ENCODE measurements around the gene DRAXIN.

Gene DRAXIN

DNA sequence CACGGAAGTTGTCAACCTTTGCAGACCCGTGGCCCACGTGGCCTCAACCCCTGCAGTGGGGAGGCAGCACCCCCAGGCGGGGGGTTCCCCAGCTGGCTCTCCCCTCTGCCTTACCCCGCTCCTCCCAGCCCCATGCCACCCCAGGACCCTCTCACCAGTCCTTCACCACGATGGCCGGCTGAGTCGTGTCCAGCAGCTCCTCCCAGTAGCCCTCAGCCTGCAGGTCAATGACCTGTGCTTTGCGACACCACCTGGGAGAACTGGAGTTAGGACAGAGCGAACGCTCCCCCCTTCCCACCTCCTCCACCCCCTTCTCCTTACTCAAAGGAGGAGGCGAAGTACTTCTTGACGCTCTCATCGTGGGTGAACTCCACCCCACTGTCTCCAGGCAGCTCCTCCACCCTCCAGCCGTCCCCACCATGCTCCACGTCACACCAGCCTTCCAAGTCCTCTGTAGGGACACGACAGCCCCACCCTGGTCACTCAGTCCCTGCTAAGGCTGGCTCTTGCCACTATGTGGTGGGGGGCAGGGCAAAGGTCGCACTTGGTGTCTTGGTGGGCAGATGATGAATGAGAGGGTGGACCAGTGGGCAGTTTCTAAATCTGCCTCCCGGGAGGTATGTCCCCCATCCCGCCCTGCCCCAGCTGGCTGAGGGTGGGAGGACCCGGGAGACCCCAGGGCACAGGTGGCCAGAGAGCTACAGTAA, 41.7 kb upstream of the DRAXIN start:
- Histone ChIP-seq H3K4me1 (ENCODE audit: control insufficient read depth in 1 of 2, insufficient read depth in 2 of 2, low read length in 2 of 2) (peaks cover 0 to 29% of the 10 kb centered on the region in 2 donors), H3K27ac (ENCODE audit: low read length) (no peak overlapping the region), H3K4me3 (ENCODE audit: low read depth in 1 of 2, low read length in 2 of 2) (peak overlapping the region in 1 of 2 donors; percentile 47), H3K27me3 (ENCODE audit: low read depth, low read length) (peaks cover 6% of the 10 kb centered on the region), H3K36me3 (ENCODE audit: control insufficient read depth in 1 of 2, insufficient read depth in 2 of 2, low read length in 2 of 2) (no peaks in the 10 kb centered on the region), H3K9me3 (ENCODE audit: control insufficient read depth in 1 of 2, low read length in 2 of 2) (no peaks in the 10 kb centered on the region)

DNA sequence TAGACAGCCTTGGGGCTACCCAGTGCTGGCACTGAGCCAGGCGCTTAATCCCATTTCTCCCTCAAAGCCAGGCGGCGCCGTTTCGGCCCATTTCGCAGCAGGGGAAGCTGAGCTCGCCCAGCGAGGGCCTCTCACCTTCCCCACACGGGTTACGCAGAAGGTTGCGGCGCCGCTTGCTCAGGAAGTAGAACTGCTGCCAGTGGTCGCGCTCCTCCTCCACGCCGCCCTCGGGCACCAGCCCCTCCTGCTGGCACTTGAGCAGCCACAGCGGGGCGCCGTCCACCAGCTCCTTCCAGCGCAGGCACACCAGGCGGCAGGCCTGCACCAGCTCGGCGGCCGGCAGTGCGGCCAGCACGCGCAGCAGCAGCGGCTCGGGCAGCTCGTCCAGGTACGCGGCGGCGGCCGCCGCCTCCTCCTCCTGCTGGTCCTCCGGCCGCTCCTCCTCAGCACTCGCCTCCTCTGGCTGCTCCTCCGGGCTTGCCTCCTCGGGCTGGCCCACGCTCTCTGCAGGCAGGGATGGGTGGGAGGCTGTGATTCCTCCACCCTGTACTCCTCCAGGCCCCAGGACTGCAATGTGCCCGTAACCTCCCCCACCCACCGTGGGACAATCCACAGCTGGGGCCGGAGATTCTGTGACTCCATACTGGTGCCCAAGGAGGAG, 41.0 kb upstream of the DRAXIN start:
- Histone ChIP-seq H3K4me3 (ENCODE audit: low read depth in 1 of 2, low read length in 2 of 2) (peak overlapping the region in 1 of 2 donors; percentile 47), H3K27ac (ENCODE audit: low read length) (no peak overlapping the region), H3K27me3 (ENCODE audit: low read depth, low read length) (peaks cover 6% of the 10 kb centered on the region)

DNA sequence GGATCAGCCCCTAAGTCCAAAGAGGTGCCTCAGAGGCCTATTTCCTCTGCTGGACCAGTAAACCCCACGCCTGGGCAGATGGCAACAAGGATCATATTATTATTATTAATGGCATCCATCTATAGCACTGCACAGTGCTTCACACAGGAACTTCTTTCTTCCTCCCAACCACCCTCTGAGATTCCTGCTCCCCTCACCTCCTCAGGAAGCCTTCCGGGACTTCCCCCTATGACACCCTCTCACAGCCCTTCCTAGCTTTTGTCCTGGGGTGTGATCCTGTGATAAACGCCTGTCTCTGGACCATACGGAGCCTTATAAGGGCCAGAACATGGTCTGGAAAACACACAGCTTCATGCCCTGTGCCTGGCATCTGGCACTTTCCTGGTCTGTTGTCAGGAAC, 40.5 kb upstream of the DRAXIN start:
- Histone ChIP-seq H3K27me3 (ENCODE audit: low read depth, low read length) (peaks cover 6% of the 10 kb centered on the region), H3K9me3 (ENCODE audit: control insufficient read depth in 1 of 2, low read length in 2 of 2) (no peaks in the 10 kb centered on the region), H3K27ac (ENCODE audit: low read length) (no peak overlapping the region), H3K36me3 (ENCODE audit: control insufficient read depth in 1 of 2, insufficient read depth in 2 of 2, low read length in 2 of 2) (no peaks in the 10 kb centered on the region), H3K4me1 (ENCODE audit: control insufficient read depth in 1 of 2, insufficient read depth in 2 of 2, low read length in 2 of 2) (peaks cover 4 to 40% of the 10 kb centered on the region in 2 donors), H3K4me3 (ENCODE audit: low read depth in 1 of 2, low read length in 2 of 2) (no peak overlapping the region)

More for the DNA sequence above, 41.0 kb upstream of the DRAXIN start:
- Histone ChIP-seq H3K4me1 (ENCODE audit: control insufficient read depth in 1 of 2, insufficient read depth in 2 of 2, low read length in 2 of 2) (peaks cover 3 to 34% of the 10 kb centered on the region in 2 donors), H3K9me3 (ENCODE audit: control insufficient read depth in 1 of 2, low read length in 2 of 2) (no peaks in the 10 kb centered on the region), H3K36me3 (ENCODE audit: control insufficient read depth in 1 of 2, insufficient read depth in 2 of 2, low read length in 2 of 2) (no peaks in the 10 kb centered on the region)

DNA sequence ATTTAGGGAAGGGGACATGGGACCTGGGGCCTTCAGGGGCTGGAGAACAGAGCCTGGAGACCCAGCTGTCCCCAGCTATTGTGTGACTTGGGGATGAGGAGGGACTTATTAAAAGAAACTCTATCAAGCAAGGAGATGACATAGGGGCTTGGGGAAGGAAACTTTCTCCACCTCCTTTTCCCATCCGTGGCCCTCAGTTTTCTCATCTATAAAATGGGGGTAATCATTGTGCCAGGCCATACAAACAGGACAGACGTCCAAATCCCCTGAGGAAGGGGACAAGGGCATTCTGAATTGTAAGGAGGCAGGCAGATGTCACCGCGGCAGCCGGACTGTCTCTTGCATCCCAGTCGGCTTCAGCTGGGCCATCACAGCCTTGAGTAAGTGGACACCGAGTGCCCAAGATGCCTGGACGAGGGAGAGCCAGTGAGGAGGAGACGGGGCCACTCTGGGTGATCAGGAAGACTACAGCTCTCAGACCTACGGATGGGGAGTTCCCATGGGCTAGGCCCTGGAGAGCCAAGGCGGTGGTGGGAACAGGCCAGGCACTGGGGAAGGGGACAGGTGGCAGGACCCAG, 39.2 kb upstream of the DRAXIN start:
- H3K9me3 ChIP-seq (ENCODE audit: control insufficient read depth in 1 of 2, low read length in 2 of 2), result no peaks in the 10 kb centered on the region
- H3K4me1 ChIP-seq (ENCODE audit: control insufficient read depth in 1 of 2, insufficient read depth in 2 of 2, low read length in 2 of 2), result peaks cover 4 to 39% of the 10 kb centered on the region in 2 donors

DNA sequence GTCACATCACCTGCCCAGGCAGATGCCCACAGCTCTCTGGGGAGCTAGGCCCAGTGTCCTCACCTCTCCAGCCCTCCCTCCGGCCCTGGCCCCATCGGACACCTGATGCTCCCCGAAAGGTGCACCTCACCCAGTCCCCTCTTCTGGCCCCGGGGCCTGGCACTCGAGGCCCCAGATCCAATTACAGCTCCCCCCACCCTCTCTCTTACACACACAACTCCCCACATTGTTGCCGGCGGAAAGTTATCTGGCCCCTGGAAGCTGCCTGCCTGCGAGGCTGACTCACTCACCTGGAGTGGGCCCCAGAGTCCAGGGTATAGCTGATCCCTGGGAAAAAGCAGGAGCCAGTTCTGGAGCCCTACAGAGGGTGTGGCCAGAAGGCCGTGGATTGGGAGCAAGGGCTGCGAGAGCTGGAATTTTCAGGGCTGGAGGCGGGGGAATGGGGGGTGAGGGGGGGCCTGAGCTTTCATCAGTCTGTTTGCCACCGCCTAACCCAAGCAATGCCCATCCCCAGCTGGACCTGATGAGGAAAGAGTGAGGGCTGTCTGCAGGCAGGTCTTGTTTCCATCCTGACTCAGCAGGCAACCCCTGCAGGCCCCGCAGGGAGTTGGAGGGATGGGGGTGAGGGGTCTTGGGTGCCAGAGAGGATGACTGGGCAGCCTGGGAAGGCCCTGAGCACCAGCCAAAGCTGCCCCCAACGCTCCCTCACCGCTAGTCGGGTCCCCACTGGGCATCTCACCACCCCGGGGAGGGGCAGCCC, 38.2 kb upstream of the DRAXIN start:
- Histone ChIP-seq H3K9me3 (ENCODE audit: control insufficient read depth in 1 of 2, low read length in 2 of 2) (no peaks in the 10 kb centered on the region), H3K27ac (ENCODE audit: low read length) (no peak overlapping the region), H3K36me3 (ENCODE audit: control insufficient read depth in 1 of 2, insufficient read depth in 2 of 2, low read length in 2 of 2) (peaks cover 0 to 3% of the 10 kb centered on the region in 2 donors), H3K4me1 (ENCODE audit: control insufficient read depth in 1 of 2, insufficient read depth in 2 of 2, low read length in 2 of 2) (peaks cover 4 to 30% of the 10 kb centered on the region in 2 donors), H3K27me3 (ENCODE audit: low read depth, low read length) (peaks cover 6% of the 10 kb centered on the region), H3K4me3 (ENCODE audit: low read depth in 1 of 2, low read length in 2 of 2) (no peak overlapping the region)

More for the DNA sequence above, 39.2 kb upstream of the DRAXIN start:
- Histone ChIP-seq H3K27me3 (ENCODE audit: low read depth, low read length) (peaks cover 6% of the 10 kb centered on the region), H3K4me3 (ENCODE audit: low read depth in 1 of 2, low read length in 2 of 2) (no peak overlapping the region), H3K27ac (ENCODE audit: low read length) (no peak overlapping the region), H3K36me3 (ENCODE audit: control insufficient read depth in 1 of 2, insufficient read depth in 2 of 2, low read length in 2 of 2) (peaks cover 0 to 3% of the 10 kb centered on the region in 2 donors)

DNA sequence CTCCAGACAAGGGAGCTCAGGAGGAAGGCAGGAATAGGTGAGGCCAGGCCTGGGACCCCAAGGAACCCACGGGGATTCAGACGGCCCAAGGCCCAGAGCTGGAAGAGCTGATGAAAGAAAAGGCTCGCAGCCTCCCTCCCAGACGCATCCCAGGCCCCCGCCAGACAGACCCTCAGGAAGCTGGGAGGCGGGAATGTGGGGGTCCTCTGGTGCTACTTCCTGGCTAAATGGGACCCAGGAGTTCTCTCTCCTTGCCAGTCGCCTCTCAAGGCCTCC, 37.7 kb upstream of the DRAXIN start:
- H3K27ac ChIP-seq (ENCODE audit: low read length), result no peak overlapping the region
- peaks cover 4 to 26% of the 10 kb centered on the region in 2 donors for H3K4me1 ChIP-seq (ENCODE audit: control insufficient read depth in 1 of 2, insufficient read depth in 2 of 2, low read length in 2 of 2)
- H3K27me3 ChIP-seq (ENCODE audit: low read depth, low read length), result peaks cover 6% of the 10 kb centered on the region
- peak overlapping the region in 1 of 2 donors; percentile 59 for H3K4me3 ChIP-seq (ENCODE audit: low read depth in 1 of 2, low read length in 2 of 2)
- peaks cover 3 to 5% of the 10 kb centered on the region in 2 donors for H3K36me3 ChIP-seq (ENCODE audit: control insufficient read depth in 1 of 2, insufficient read depth in 2 of 2, low read length in 2 of 2)
- no peaks in the 10 kb centered on the region for H3K9me3 ChIP-seq (ENCODE audit: control insufficient read depth in 1 of 2, low read length in 2 of 2)

DNA sequence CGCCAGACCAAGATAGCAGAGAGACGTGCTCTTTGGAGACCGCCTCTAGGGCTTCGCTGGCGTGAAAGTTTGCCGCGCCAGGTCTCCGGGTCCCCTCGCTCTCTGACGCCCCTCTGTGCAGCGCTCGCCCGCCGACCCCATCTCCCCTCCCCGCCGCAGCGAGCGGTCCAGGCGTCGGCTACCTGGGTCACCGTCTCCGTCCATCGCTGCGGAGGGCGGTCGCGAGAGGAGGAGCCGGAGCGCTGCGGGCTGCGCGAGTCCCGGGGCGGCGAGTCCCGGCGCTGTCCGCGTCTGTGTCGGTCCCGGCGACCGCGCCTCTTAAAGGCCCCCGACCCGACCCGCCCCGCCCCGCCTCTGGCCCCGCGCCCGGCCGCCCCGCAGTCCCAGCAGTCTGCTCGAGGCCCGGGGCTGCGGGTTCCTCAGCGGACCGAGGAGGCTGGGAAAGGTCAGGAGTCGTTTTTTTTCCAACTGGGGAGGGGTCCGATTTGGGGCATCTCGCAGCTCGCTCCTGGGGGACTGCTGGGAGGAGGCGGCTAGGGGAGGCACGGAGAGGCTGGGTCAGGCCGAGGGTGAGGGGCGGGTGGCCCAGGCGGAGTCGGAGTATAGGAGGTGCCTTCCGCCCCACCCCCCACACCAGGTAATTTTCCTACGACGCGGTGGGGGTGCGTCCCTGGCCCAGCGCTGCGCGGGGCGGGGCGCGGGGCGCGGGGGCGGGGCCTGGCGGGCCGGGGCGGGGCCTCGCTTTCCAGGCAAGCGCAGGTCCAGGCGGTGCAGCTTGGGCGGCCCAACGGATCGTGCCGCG, 37.2 kb upstream of the DRAXIN start, which contains the start of the genes FBXO2 and FBXO44:
FBXO2 (minus strand) TSS at position 293 of the 802 bp plus-strand sequence; CDS start at position 204, 89 bp downstream.
FBXO44 (plus strand) TSS at position 741 of the 802 bp plus-strand sequence. CDS start 959 bp downstream, outside the sequence.
- peaks cover 4 to 26% of the 10 kb centered on the region in 2 donors for H3K4me1 ChIP-seq (ENCODE audit: control insufficient read depth in 1 of 2, insufficient read depth in 2 of 2, low read length in 2 of 2)
- peaks cover 3 to 6% of the 10 kb centered on the region in 2 donors for H3K36me3 ChIP-seq (ENCODE audit: control insufficient read depth in 1 of 2, insufficient read depth in 2 of 2, low read length in 2 of 2)
- H3K9me3 ChIP-seq (ENCODE audit: control insufficient read depth in 1 of 2, low read length in 2 of 2), result no peaks in the 10 kb centered on the region
- H3K4me3 ChIP-seq (ENCODE audit: low read depth in 1 of 2, low read length in 2 of 2), result peak within 1 kb of the TSS; percentile 53 to 59
- H3K27me3 ChIP-seq (ENCODE audit: low read depth, low read length), result peaks cover 6% of the 10 kb centered on the region
- H3K27ac ChIP-seq (ENCODE audit: low read length), result no peak within 1 kb of the TSS

DNA sequence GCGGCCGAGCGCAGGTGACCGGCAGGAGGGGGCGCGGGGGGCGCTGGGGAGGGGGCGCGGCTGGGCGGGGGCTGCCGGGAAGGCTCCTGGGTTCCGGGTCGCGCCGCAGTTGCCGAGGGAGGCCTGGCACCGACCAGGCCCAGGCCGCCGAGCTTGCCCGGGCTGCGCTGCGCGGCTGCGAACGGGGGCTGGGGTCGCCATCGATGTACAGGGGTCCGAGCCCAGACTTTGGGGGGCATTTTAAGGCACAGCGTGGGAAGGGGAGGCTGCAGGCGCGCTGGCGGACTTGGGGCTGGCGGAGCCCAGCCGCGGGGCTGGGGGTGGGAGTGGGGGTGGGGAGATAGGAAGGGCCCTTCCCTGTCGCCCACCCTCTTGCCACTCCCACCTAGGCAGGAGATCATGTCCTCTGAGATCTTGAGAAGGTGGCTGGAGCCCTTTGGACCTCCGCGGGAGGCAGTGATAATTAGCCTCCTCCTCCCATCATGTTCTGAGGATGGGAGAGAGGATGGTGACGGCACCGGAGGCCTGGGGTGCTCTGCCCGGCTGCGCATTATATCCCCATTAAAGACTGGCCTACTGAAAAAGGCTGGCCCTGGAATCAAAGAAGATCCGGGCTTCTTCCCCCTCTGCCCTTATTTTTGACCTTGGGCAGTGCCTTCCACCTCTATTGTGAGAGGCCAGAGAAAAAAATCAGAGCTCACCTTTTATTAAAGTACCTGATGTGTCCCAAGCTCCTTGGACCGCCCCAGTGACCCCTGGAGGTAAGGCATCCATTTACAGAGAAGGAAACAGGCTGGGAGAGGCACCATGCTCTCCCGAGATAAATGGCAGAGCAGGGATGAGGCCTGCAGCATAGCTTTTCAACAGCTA, 36.3 kb upstream of the DRAXIN start:
- peaks cover 4 to 18% of the 10 kb centered on the region in 2 donors for H3K4me1 ChIP-seq (ENCODE audit: control insufficient read depth in 1 of 2, insufficient read depth in 2 of 2, low read length in 2 of 2)
- H3K36me3 ChIP-seq (ENCODE audit: control insufficient read depth in 1 of 2, insufficient read depth in 2 of 2, low read length in 2 of 2), result peaks cover 3 to 6% of the 10 kb centered on the region in 2 donors
- no peaks in the 10 kb centered on the region for H3K9me3 ChIP-seq (ENCODE audit: control insufficient read depth in 1 of 2, low read length in 2 of 2)
- no peak overlapping the region for H3K27ac ChIP-seq (ENCODE audit: low read length)
- H3K4me3 ChIP-seq (ENCODE audit: low read depth in 1 of 2, low read length in 2 of 2), result peak overlapping the region; percentile 53 to 59
- peaks cover under 1% of the 10 kb centered on the region for H3K27me3 ChIP-seq (ENCODE audit: low read depth, low read length)

DNA sequence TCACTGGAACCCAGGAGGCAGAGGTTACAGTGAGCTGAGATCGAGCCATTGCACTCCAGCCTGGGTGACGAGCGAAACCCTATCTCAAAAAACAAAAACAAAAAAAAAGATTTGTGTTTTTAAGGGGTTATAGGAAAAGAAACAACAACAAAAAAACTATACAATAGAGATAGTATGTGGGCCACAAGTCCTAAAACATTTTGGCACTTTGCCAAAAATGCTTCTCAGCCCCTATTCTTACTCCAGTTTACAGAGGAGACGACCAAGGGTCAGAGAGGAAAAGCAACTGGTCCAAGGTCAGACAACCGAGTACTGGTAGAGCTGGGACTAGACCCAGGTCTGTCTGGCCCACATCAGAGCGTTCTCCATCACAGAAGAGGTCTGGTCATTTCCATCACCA, 33.9 kb upstream of the DRAXIN start:
- peaks cover 4 to 10% of the 10 kb centered on the region in 2 donors for H3K4me1 ChIP-seq (ENCODE audit: control insufficient read depth in 1 of 2, insufficient read depth in 2 of 2, low read length in 2 of 2)
- H3K27me3 ChIP-seq (ENCODE audit: low read depth, low read length), result no peaks in the 10 kb centered on the region
- H3K27ac ChIP-seq (ENCODE audit: low read length), result no peak overlapping the region
- H3K4me3 ChIP-seq (ENCODE audit: low read depth in 1 of 2, low read length in 2 of 2), result no peak overlapping the region
- peaks cover 3 to 14% of the 10 kb centered on the region in 2 donors for H3K36me3 ChIP-seq (ENCODE audit: control insufficient read depth in 1 of 2, insufficient read depth in 2 of 2, low read length in 2 of 2)
- H3K9me3 ChIP-seq (ENCODE audit: control insufficient read depth in 1 of 2, low read length in 2 of 2), result no peaks in the 10 kb centered on the region

DNA sequence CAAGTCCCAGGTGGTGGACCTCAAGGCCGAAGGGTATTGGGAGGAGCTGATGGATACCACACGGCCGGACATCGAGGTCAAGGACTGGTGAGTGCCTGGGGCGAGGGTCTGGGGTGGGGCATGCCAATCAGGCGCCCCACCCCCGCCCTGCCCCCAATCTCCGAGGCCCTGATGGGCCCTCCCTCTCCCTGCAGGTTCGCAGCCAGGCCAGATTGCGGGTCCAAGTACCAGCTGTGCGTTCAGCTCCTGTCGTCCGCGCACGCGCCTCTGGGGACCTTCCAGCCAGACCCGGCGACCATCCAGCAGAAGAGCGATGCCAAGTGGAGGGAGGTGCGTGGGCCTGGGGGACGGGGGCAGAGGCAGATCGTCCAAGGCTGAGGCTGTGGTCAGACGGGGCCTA, 33.0 kb upstream of the DRAXIN start:
- Histone ChIP-seq H3K27ac (ENCODE audit: low read length) (no peak overlapping the region), H3K9me3 (ENCODE audit: control insufficient read depth in 1 of 2, low read length in 2 of 2) (no peaks in the 10 kb centered on the region), H3K4me1 (ENCODE audit: control insufficient read depth in 1 of 2, insufficient read depth in 2 of 2, low read length in 2 of 2) (peaks cover 4 to 10% of the 10 kb centered on the region in 2 donors), H3K36me3 (ENCODE audit: control insufficient read depth in 1 of 2, insufficient read depth in 2 of 2, low read length in 2 of 2) (peaks cover 3 to 14% of the 10 kb centered on the region in 2 donors), H3K27me3 (ENCODE audit: low read depth, low read length) (no peaks in the 10 kb centered on the region), H3K4me3 (ENCODE audit: low read depth in 1 of 2, low read length in 2 of 2) (no peak overlapping the region)
